ENCODE data around the gene PHOSPHO2.

GRCh38 chr2:169707626-169708025, 13.4 kb downstream of the PHOSPHO2 start:
- TF ChIP-seq POLR2AphosphoS5 (IDR thresholded peaks at IDR 0.05; ENCODE audit: insufficient read depth, low read depth, low read length) (no peak), EZH2 (IDR thresholded peaks at IDR 0.05; ENCODE audit: borderline replicate concordance, low read depth, low read length, severe bottlenecking) (no peak)
